H7 (cell line): Measurements from ENCODE around the gene ATP8A2. TPM values are rescaled to one million over a fixed set of nuclear protein-coding genes. Genes with fewer than 3 reads are reported as not detected.
A peak's percentile ranks its signal among the peaks of the same experiment; 100 is the strongest.

Experiments used
- DNase-seq: peaks from one replicate; pipeline ENCODE4 v3.0.0; 2012
- H3K27me3 ChIP-seq: 2 replicates; pipeline ENCODE4 v1.6.0; 2011; ENCODE audit warnings: mild to moderate bottlenecking, low read length; ENCODE audit not compliant: control insufficient read depth, insufficient read depth
- H3K36me3 ChIP-seq: replicated peaks from 2 replicates; pipeline ENCODE4 v1.5.1; 2011; ENCODE audit warnings: low read length; ENCODE audit not compliant: control insufficient read depth, insufficient read depth
- H3K4me3 ChIP-seq: 2 replicates; pipeline ENCODE4 v1.5.1; 2011; ENCODE audit warnings: low read depth, mild to moderate bottlenecking, control low read depth, low read length, moderate library complexity; ENCODE audit not compliant: insufficient read depth
- total RNA-seq: library from RNA; depleted of rRNA; stranded (reverse); fragments of >200 nt; shearing (Covaris generic); gene quantifications from 2 replicates; pipeline ENCODE4 v1.2.3, GENCODE V29; 2014

The ATP8A2 gene
- total RNA-seq, 1 experiment from 2014 or later, result 0.38 TPM

DNA sequence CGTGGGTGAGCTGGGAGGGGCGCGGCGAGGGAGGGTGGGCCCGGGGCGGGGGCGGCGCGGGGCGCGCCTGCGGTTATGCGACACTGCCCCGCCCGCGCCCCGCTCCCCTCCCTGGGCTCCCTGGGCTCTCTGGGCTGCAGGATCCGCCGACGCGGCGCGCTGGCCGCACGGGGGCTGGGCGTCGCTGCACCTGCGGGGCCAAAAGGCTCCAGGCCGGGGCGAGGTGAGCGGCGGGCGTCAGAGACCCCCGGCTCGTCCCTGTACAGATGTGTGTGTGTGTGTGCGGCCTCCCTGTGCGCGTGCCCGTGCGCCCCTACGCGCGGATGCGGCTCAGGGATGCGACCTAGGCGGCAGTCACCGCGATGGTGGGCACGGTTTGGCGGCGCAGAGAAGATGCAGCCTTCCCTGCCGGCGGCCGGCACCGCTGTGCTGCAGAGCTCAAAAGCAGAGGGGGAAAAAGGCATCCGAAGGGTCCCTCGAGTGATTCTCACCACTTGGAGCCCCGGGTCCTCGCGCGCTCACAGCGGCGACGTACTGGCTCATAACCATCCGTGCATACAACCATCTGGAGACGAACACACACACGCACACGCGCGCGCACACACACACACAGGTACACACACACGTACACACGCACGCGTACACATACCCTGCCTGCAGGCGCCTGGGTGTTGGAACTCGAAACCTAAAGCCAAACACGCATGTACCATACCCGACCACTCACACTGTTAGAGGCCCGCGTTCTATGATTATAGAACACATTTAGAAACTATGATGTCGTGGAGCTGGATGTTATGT is 709 bp downstream of the ATP8A2 start:
- peaks cover 39% of the 10 kb centered on the region for H3K27me3 ChIP-seq
- peak; percentile 80 for DNase-seq
- no peaks in the 10 kb centered on the region for H3K36me3 ChIP-seq

DNA sequence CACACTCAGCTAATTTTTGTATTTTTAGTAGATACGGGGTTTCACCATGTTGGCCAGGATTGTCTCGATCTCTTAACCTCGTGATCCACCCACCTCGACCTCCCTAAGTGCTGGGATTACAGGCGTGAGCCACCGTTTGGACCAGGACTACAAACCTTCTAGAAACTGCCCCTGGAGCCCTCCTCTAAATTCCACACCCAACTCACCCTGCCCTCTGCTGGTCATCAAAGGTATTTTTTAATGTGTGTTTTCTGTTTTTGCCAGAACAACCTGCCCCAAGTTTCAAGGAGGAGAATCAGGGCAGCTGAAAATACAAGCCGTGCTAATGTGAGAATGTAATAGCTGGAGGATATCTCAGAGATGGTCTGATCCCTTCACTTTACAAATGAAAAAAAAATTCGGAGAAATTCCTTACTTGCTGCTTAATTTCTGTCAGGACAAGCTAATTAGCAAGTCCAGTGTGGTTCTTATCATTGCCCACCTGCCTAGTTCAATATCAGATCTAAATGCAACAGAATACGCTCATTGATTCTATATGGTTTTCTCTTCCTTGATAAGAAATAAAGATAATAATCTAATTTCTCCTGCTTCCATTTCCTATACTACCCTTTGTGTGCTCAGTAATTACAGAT is 4.1 kb downstream of the ATP8A2 start:
- H3K4me3 ChIP-seq, result no peak overlapping the region
- DNase-seq, result peak; percentile 71
- H3K27me3 ChIP-seq, result peaks cover 36% of the 10 kb centered on the region
- H3K36me3 ChIP-seq, result no peaks in the 10 kb centered on the region

More for the DNA sequence above, 709 bp downstream of the ATP8A2 start:
- H3K4me3 ChIP-seq, result peak overlapping the region; percentile 47

DNA sequence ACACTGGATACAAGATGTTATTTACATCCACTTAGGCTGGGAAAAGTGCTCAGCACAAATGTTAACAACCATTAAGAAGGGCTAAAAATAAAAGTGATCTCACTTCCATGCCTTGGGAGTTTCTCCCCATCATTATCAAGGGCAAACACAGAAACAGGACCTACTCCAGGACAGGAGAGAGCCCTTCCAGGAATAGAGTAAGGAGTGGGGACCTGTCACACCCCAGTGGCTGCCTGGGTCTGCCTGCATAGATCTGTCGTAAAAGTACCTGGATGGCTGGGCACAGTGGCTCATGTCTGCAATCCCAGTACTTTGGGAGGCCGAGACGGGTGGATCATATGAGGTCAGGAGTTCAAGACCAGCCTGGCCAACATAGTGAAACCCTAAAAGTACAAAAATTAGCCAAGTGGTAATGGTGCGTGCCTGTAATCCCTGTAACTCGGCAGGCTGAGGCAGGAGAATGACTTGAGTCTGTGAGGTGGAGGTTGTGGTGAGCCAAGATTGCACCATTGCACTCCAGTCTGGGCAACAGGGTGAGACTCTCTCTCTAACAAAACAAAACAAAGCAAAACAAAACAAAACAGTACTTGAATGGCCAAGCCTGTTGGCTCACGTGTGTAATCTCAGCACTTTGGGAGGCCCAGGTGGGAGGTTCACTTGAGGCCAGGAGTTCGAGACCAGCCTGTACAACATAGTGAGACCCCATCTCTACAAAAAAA is 5.6 kb downstream of the ATP8A2 start:
- no peaks in the 10 kb centered on the region for H3K36me3 ChIP-seq
- DNase-seq, result no peak
- H3K4me3 ChIP-seq, result no peak overlapping the region
- peaks cover 21% of the 10 kb centered on the region for H3K27me3 ChIP-seq

- no peak overlapping the region for H3K4me3 ChIP-seq
- H3K27me3 ChIP-seq, result peaks cover 10% of the 10 kb centered on the region
- no peaks in the 10 kb centered on the region for H3K36me3 ChIP-seq
- DNase-seq, result no peak
Observed at GRCh38 chr13:25378528-25378927, 6.8 kb downstream of the ATP8A2 start.

DNA sequence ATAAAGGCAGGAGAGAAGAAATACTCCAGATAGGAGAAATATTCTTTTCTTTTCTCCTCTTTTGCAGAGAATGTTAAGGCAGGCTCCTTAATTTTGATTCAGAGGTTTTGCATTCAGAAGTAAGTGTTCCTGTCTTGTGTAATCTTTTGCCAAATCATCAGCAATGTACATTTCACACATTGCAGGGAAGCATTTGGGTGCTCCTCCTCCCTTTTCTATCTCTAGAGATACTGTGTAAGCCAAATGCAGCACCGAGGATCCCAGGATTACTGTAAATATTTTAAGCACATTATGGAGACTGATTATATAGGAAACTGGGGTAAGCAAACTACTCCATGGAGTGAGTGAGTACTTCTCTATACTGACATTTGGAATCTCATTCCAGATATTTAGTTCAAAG is 7.2 kb downstream of the ATP8A2 start:
- H3K4me3 ChIP-seq, result no peak overlapping the region
- H3K36me3 ChIP-seq, result no peaks in the 10 kb centered on the region
- DNase-seq, result no peak
- peaks cover 6% of the 10 kb centered on the region for H3K27me3 ChIP-seq

DNA sequence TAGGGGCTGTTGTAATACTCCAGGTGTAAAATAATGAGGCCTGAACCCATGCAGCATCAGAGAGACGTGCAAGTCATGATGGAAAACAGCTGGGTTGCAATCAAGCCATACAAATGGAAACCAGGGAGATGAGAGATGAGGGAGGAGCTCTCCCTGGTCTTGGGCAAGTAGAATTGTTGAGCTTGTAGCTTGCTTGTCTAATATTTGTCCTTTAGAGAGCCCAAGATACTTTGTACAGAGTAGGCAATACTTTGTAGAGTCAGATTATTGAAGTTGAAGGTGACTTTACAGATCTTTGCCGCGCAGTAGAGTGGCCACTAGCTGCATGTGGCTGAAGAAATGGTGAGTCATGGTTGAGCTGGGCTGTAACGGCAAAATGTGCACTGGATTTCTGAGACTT is 8.3 kb downstream of the ATP8A2 start:
- no peak for DNase-seq
- H3K4me3 ChIP-seq, result no peak overlapping the region
- no peaks in the 10 kb centered on the region for H3K36me3 ChIP-seq
- no peaks in the 10 kb centered on the region for H3K27me3 ChIP-seq

GRCh38 chr13:25380741-25381324 is 9.1 kb downstream of the ATP8A2 start:
- DNase-seq, result no peak
- no peaks in the 10 kb centered on the region for H3K27me3 ChIP-seq

GRCh38 chr13:25384758-25385410 is 13.1 kb downstream of the ATP8A2 start:
- DNase-seq, result peak; percentile 53
- Histone ChIP-seq H3K36me3 (no peaks in the 10 kb centered on the region), H3K4me3 (no peak overlapping the region), H3K27me3 (no peaks in the 10 kb centered on the region)

More at GRCh38 chr13:25380741-25381324, 9.1 kb downstream of the ATP8A2 start:
- Histone ChIP-seq H3K4me3 (no peak overlapping the region), H3K36me3 (no peaks in the 10 kb centered on the region)

GRCh38 chr13:25391932-25392331 is 20.2 kb downstream of the ATP8A2 start:
- no peaks in the 10 kb centered on the region for H3K36me3 ChIP-seq
- no peak for DNase-seq
- H3K4me3 ChIP-seq, result no peak overlapping the region
- H3K27me3 ChIP-seq, result no peaks in the 10 kb centered on the region

DNA sequence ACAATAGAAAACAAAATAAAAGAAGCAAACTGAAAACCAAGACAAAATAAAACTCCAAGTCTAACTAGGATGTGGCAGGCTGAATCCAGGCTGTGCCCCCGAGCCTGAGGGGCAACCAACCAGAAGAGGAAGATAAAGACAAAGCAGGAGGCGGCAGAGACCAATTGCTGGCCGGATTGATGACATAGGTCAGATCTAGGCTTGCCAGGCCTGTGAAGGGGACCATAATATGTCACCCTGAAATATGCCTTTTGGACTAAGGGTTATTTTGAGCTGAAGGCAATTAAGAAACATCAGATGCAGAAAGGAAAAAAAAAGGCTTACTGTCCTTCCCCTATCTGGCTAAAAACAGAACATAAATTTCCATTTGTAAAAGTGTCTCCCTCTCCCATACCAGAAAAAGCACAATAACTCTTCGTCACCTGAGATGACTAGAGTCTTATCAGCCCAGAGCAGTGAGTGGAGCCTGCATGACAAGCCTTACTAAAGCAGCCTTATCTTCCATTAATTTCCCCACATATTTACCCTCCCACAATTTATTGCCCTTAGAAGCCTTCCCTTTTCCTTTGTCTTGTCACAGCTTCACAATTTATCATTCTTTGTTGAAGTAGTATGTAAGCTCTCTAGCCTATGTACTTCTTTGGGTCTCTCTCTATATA is 22.8 kb downstream of the ATP8A2 start:
- Histone ChIP-seq H3K27me3 (no peaks in the 10 kb centered on the region), H3K36me3 (no peaks in the 10 kb centered on the region)
- no peak for DNase-seq

GRCh38 chr13:25397763-25398162 is 26.0 kb downstream of the ATP8A2 start:
- H3K36me3 ChIP-seq, result no peaks in the 10 kb centered on the region
- no peak for DNase-seq

More for the DNA sequence above, 22.8 kb downstream of the ATP8A2 start:
- H3K4me3 ChIP-seq, result no peak overlapping the region

DNA sequence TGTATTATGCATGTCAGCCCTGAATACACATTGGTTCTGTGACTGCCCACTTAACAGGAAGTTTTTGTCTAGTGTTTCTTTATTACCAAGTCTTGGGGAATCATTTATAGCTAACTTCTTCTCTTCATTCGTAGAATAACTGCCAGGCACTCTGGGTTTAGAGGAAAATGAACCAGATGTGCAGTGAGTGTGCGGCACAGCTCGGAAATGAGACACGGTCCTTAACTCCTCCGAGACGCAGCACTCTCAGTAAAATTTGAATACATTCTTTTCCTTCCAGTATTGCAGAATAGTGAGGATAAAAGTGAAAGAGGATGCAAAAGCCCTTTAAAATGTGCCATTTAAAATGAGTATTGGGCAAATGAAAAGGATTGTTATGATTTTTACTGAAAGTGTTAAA is 29.2 kb downstream of the ATP8A2 start:
- DNase-seq, result no peak
- H3K4me3 ChIP-seq, result no peak overlapping the region

More at GRCh38 chr13:25397763-25398162, 26.0 kb downstream of the ATP8A2 start:
- H3K4me3 ChIP-seq, result no peak overlapping the region
- no peaks in the 10 kb centered on the region for H3K27me3 ChIP-seq

DNA sequence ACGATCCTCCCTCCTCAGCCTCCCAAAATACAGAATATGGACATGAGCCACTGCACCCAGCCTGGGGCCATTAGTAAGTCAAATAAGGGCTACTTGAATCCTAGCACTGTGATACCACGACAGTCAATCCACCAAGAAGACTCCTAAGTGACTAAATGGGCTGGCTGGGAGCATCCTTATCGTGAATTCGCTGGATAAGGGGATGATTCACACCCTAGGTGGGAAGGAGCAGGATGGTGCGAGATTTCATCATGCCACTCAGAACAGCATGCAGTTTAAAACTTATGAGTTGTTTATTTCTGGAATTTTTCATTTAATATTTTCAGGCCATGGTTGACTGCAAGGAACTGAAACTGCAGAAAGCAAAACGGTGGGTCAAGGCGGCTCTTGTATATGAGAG is 30.2 kb downstream of the ATP8A2 start:
- H3K27me3 ChIP-seq, result no peaks in the 10 kb centered on the region
- no peak for DNase-seq
- no peaks in the 10 kb centered on the region for H3K36me3 ChIP-seq

More for the DNA sequence above, 29.2 kb downstream of the ATP8A2 start:
- Histone ChIP-seq H3K27me3 (no peaks in the 10 kb centered on the region), H3K36me3 (no peaks in the 10 kb centered on the region)

GRCh38 chr13:25406377-25406776 is 34.6 kb downstream of the ATP8A2 start:
- no peaks in the 10 kb centered on the region for H3K27me3 ChIP-seq
- H3K36me3 ChIP-seq, result no peaks in the 10 kb centered on the region
- DNase-seq, result peak; percentile 45
- H3K4me3 ChIP-seq, result no peak overlapping the region

More for the DNA sequence above, 30.2 kb downstream of the ATP8A2 start:
- H3K4me3 ChIP-seq, result no peak overlapping the region
